Measurements from ENCODE around the gene SCP2.
"Not testable (repeated sequence)": the region's sequence is repeated elsewhere in the genome, so short reads cannot be mapped to it uniquely, and the experiment has no call there.

The SCP2 gene

DNA sequence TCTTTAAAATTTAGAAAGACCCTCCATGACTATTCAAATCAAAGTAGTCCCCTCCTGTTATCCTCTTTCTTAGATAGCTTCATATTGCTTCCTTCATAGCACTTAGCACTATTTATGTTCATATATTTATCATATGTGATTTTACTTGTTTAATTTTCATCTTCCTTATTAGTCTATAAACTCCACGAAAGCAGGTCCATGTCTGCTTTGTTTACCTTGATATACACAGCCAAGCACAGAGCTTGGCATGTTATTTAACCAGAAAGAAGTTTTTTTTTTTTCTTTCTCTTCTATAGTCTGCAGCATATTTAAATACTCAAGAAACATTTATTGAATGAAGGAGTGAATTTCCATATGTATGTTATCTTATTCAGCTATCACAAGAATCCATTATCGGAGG, 36.0 kb downstream of the SCP2 start:
- FAIRE-seq (no peak), DNase-seq (ENCODE audit: extremely low spot score, insufficient read length, low read depth) (no peak)

DNA sequence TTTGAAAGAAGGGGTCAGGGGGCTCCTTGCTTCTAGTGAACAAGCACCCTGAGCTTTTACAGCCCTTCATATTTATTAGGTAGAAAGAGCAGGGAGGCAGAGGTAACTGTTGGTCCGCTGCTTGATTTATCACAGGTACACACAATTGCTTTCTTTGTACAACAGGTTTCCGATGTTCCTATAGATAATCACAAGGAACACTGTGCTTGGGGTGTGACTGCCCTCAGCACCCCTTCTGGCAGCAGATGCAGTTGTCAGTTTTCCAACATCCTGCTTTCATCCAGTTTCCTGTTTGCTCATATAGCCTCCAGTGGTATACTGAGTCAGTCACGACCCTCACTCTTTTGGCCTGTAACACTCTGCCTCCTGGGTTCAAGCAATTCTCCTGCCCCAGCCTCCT, 40.6 kb downstream of the SCP2 start:
- DNase-seq (ENCODE audit: extremely low spot score, insufficient read length, low read depth) (no peak), FAIRE-seq (no peak)

- DNase-seq (ENCODE audit: extremely low spot score, insufficient read length, low read depth); FAIRE-seq: not testable (repeated sequence)
These were observed 42.2 kb downstream of the SCP2 start for GRCh38 chr1:52969234-52969633.

GRCh38 chr1:52970149-52970548, 43.1 kb downstream of the SCP2 start:
- no peak for DNase-seq (ENCODE audit: extremely low spot score, insufficient read length, low read depth)
- no peak for FAIRE-seq

GRCh38 chr1:52973841-52974240, 46.8 kb downstream of the SCP2 start:
- FAIRE-seq (no peak), DNase-seq (ENCODE audit: extremely low spot score, insufficient read length, low read depth) (no peak)

DNA sequence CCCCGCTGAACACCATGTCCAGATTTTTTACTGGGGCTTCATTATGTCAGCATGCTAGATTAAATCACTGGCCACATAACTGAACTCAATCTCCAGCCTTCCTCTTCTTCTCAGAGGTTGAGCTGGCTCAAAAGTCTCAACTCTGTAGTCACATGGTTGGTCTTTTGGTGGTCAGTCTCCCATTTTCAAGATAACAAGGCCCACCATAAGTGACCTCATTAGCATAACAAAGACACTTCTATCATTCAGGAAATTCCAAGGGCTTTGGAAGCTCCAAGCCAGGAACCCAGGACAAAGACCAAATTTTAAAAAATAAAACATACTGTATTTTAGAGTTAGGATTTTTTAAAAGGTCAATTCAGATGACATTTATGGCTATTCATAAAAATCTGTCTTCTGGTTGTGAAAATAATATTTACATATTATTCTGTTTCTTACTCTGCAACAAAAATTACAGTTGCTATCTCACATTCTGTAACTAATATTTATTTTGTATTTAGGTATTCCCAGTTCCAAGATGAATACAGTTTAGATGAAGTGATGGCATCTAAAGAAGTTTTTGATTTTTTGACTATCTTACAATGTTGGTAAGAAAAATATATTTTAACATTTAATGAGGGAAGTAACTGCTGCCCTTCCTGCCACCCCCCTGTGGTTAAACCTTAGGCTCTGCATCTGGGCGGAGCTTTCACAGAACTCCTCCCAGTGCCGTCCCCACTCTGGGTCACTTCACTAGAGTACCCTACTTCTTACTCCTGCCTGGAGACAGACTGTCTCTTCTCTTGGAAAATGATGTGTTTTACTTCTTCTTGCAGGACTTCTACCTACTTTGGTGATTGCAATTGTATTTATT, 49.3 kb downstream of the SCP2 start:
- DNase-seq (ENCODE audit: extremely low spot score, insufficient read length, low read depth) (no peak), FAIRE-seq (no peak)

DNA sequence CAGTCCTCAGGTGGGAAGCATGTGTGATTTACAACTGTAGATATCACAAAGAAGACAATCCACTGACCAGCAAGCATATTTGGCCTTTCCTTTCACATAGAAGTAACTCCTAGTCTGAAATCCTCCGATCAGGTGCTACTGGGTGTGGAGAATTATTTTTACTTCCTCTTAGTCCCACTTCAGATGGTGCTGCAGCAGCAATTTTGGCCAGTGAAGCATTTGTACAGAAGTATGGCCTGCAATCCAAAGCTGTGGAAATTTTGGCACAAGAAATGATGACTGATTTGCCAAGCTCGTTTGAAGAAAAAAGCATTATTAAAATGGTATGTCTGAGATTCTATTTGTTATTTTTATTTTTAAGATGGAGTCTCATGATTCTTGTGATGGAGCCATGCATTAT, 51.0 kb downstream of the SCP2 start:
- FAIRE-seq: no peak
- no peak for DNase-seq (ENCODE audit: extremely low spot score, insufficient read length, low read depth)

DNA sequence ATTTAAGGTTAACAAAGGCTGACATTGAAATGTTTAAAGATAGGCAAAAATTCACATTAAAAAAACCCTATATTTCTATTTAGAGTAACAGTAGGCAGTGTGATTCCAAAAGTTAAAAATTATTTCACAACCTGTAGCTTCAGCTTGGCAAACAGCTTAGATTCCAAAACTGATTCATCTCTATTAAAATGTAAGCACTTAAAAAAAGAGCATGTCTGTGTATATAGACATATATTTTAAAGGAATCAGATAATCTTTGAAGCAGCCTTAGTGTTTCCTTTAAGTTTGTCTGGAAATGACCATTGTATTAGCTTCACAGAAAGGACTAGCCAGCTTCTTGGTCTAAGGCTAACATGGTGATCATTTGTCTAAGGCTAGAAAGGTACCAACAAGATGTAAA, 65.7 kb downstream of the SCP2 start:
- FAIRE-seq: peak; percentile 61

DNA sequence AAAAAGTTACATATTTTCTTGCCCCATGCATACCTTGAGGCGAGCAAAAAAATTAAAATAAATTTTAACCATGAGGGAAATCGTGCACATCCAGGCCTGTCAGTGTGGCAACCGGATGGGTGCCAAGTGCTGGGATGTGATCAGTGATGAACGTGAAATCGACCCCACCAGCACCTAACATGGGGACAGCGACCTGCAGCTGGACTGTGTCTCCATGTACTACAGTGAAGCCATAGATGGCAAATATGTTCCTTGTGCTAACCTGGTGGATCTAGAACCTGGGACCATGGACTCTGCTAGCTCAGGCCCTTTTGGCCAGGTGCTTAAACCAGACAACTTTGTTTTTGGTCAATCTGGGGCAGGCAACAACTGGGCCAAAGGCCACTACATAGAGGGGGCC, 67.6 kb downstream of the SCP2 start:
- no peak for DNase-seq (ENCODE audit: extremely low spot score, insufficient read length, low read depth)
- no peak for FAIRE-seq

More for the DNA sequence above, 65.7 kb downstream of the SCP2 start:
- DNase-seq (ENCODE audit: extremely low spot score, insufficient read length, low read depth): not testable (repeated sequence)

DNA sequence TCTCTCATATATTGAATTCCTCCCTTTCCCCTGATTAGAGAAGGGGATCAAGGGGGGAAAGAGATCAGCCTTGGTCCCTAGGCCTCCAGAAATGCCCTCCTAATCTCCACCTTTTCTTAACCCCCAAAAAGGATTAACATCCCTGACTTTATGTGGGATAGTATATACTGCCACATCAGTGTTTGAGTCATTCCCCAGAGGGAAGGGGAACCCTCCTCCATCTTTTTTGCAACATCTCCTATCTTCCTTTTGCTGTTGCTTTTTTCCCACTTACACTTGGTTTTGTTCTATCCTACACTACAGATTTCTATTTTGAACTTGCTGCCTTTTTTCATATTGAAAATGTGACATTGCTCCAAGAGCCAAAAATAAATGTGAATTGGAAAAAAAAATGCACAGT, 69.6 kb downstream of the SCP2 start:
- DNase-seq (ENCODE audit: extremely low spot score, insufficient read length, low read depth) (no peak), FAIRE-seq (no peak)

- DNase-seq (ENCODE audit: extremely low spot score, insufficient read length, low read depth) (no peak), FAIRE-seq (no peak)
These were observed 74.1 kb downstream of the SCP2 start for GRCh38 chr1:53001128-53001527.

- DNase-seq (ENCODE audit: extremely low spot score, insufficient read length, low read depth); FAIRE-seq: not testable (repeated sequence)
These were observed 79.5 kb downstream of the SCP2 start for GRCh38 chr1:53006612-53007011.

- DNase-seq (ENCODE audit: extremely low spot score, insufficient read length, low read depth); FAIRE-seq: not testable (repeated sequence)
These were observed 83.2 kb downstream of the SCP2 start for GRCh38 chr1:53010247-53010646.

- DNase-seq (ENCODE audit: extremely low spot score, insufficient read length, low read depth) (no peak), FAIRE-seq (no peak)
These were observed 84.1 kb downstream of the SCP2 start for GRCh38 chr1:53011175-53011574.

GRCh38 chr1:53014791-53015507, 87.9 kb downstream of the SCP2 start:
- FAIRE-seq: peak; percentile 97
- DNase-seq (ENCODE audit: extremely low spot score, insufficient read length, low read depth): peak; percentile 70

DNA sequence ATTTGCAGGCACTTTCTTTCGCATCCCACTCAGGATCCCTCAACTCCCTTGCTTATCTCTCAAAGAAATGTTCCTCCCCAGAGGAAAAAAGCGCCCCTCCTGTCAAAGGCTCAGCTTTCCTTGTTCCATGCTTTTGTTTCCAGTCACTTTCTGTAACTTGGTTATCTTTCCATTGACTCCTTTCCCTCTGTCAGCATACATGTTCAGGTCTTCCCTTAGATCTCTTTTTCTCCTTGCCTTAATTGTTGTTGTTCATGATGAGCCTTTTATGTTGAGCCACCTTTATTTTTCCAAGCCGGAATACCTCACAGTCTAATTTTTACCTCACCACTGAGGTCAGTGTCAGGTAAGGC, 88.4 kb downstream of the SCP2 start:
- FAIRE-seq: peak; percentile 61
- no peak for DNase-seq (ENCODE audit: extremely low spot score, insufficient read length, low read depth)

DNA sequence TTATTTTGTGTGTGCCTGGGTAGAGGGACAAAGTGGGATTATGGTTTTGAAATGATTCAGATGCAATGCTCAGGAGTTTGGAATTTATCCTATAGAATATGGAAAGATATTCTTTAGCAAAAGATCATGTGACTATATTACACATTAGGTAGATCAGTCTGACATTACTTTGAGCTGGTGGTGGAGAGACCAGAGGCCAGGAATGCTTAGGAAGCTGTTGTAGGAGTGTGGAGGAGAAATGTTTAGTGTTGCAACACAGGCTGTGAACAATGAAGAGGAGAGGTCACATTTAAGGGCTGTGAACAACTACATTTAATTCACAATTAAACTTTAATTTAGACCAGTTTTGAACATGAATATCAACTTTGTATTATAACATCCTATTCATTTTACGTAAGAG, 89.6 kb downstream of the SCP2 start:
- FAIRE-seq: no peak
- DNase-seq (ENCODE audit: extremely low spot score, insufficient read length, low read depth): no peak

DNA sequence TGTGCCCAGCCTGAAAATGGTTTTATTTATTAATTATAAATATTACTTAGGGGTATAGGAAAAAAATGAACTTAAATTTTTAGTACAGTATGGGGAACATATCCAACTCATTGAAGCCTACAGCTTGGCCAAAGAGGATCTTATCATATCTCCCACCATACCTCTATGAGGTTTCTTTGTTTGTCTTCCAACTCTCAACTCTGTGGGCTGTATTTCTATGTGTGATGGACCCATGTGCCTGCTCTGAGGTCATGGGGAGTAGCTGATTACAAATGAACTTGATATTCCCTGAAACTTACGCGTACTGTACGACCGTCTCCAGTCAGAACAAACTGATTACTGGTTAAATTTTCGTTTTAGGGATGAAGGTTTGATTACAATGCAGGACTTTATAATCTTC, 93.5 kb downstream of the SCP2 start:
- FAIRE-seq: no peak
- DNase-seq (ENCODE audit: extremely low spot score, insufficient read length, low read depth): no peak

- FAIRE-seq: no peak
- DNase-seq (ENCODE audit: extremely low spot score, insufficient read length, low read depth): no peak
These were observed 95.1 kb downstream of the SCP2 start for GRCh38 chr1:53022179-53022578.

DNA sequence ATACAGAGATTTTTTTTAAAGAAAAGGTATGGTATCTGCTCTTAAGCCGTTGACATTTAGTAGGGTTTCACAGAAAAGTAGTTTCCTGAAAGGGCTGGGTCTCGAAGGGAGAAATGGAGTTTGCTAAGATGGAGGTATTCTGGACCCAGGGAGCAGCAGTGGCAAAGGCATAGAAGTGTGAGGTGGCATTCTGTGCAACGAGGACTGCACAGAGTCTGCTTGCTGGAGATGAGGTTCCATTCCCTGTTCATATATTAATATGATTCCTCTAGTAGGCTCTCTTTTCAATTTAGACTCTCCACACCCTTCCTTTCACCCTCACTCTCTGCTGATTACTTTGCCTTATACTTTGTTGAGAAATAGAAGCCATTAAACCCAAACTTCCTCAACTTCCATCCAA, 96.5 kb downstream of the SCP2 start:
- DNase-seq (ENCODE audit: extremely low spot score, insufficient read length, low read depth) (no peak), FAIRE-seq (no peak)

GRCh38 chr1:53024117-53024516, 97.0 kb downstream of the SCP2 start:
- DNase-seq (ENCODE audit: extremely low spot score, insufficient read length, low read depth) (no peak), FAIRE-seq (no peak)

All from GM18507 (cell line).